K562 (cell line): Measurements from ENCODE around the gene ADIPOR2. TPM values are rescaled to one million over a fixed set of nuclear protein-coding genes. Genes with fewer than 3 reads are reported as not detected.

Experiments
- AFF4 ChIP-seq: sonication (generic); formaldehyde crosslinking; IDR thresholded peaks from 2 replicates; pipeline ENCODE4 v1.8.0; 2023; ENCODE audit warnings: mild to moderate bottlenecking, missing genetic modification reagents
- CBX8 ChIP-seq: fragments of 200-600 bp; sonication (generic); IDR thresholded peaks from 2 replicates; pipeline ENCODE4 v1.6.1; 2012; ENCODE audit warnings: borderline replicate concordance, mixed run types, low read depth, mild to moderate bottlenecking, moderate library complexity, mixed read lengths, low read length, control low read depth, inconsistent platforms; ENCODE audit not compliant: poor library complexity, severe bottlenecking; ENCODE audit errors: extremely low read depth
- EGR1 ChIP-seq: fragments of 450-650 bp; conservative IDR thresholded peaks from 2 replicates; pipeline ENCODE4 v1.6.1; 2017; ENCODE audit warnings: mild to moderate bottlenecking
- KLF6 ChIP-seq: fragments of 250-450 bp; sonication (Bioruptor Pico); IDR thresholded peaks from 2 replicates; pipeline ENCODE4 v1.4.0; 2020; ENCODE audit warnings: mild to moderate bottlenecking, moderate library complexity, borderline replicate concordance
- NCOA6 ChIP-seq: fragments of 450-650 bp; IDR thresholded peaks from 2 replicates; pipeline ENCODE4 v1.6.1; 2017; ENCODE audit warnings: mild to moderate bottlenecking
- POU5F1 ChIP-seq: fragments of 150-350 bp; IDR thresholded peaks from 2 replicates; pipeline ENCODE4 v1.6.1; 2014; ENCODE audit warnings: borderline replicate concordance, low read length, low read depth, mild to moderate bottlenecking; ENCODE audit not compliant: partially characterized antibody
- RAD51 ChIP-seq: fragments of 450-650 bp; IDR thresholded peaks from 2 replicates; pipeline ENCODE4 v1.7.1; 2016; ENCODE audit warnings: low read depth, mild to moderate bottlenecking, borderline replicate concordance
- SNAPC5 ChIP-seq: fragments of 250-450 bp; sonication (Bioruptor Pico); IDR thresholded peaks from 2 replicates; pipeline ENCODE4 v1.8.0; 2021; ENCODE audit warnings: moderate library complexity, mild to moderate bottlenecking, inconsistent platforms
- ZC3H8 ChIP-seq: fragments of 450-650 bp; IDR thresholded peaks from 2 replicates; pipeline ENCODE4 v1.6.1; 2017
- ZNF280B ChIP-seq: fragments of 250-450 bp; sonication (Bioruptor Pico); IDR thresholded peaks from 2 replicates; pipeline ENCODE4 v1.5.1; 2021; ENCODE audit warnings: mild to moderate bottlenecking
- polyA plus RNA-seq, 8 experiments: library from polyadenylated mRNA; depleted of rRNA in 4 of 8; stranded (reverse) in 5 of 8; unstranded in 3 of 8; fragments of >200 nt; fragmentation: Nextera tagmentation in 2 of 8; fragmentation: Illumina TruSeq in 1 of 8; extraction: Ambion mirVana in 2 of 8; extraction: Trizol in 1 of 8; gene quantifications; 2 replicates each; pipeline versions ENCODE4 v1.2.1 to v1.2.3, GENCODE V29; 2011 to 2014; ENCODE audit warnings: inconsistent platforms in 1 of 8, missing spikeins in 1 of 8
- total RNA-seq, 7 experiments: library from RNA; depleted of rRNA in 6 of 7; stranded (reverse); fragments of >200 nt in 6 of 7; fragmentation: Illumina TruSeq in 2 of 7; extraction: Trizol in 2 of 7; gene quantifications; 2 replicates each; pipeline versions ENCODE4 v1.2.1 to v1.2.3, GENCODE V29; 2011 to 2021; ENCODE audit warnings: low replicate concordance in 1 of 7
- TF ChIP-seq, protein P1 (sequence below): fragments of 250-450 bp; sonication (Bioruptor Pico); IDR thresholded peaks from 2 replicates; pipeline ENCODE4 v1.5.0; 2021

ADIPOR2 gene
- total and polyA plus RNA-seq, 9 of the 15 experiments (the other 6 are each of a cell fraction or from before 2014, with no cell fraction given) = 10.9 to 63.5 (median 46.0) TPM

- no peak for TF ChIP-seq AFF4
- TF ChIP-seq RAD51 = no peak
- TF ChIP-seq, protein P1, sequence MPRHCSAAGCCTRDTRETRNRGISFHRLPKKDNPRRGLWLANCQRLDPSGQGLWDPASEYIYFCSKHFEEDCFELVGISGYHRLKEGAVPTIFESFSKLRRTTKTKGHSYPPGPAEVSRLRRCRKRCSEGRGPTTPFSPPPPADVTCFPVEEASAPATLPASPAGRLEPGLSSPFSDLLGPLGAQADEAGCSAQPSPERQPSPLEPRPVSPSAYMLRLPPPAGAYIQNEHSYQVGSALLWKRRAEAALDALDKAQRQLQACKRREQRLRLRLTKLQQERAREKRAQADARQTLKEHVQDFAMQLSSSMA (CRISPR knock-in tag) = no peak
- TF ChIP-seq NCOA6 = no peak
- no peak for TF ChIP-seq ZC3H8
- TF ChIP-seq EGR1 = no peak
- no peak for TF ChIP-seq KLF6
- no peak for TF ChIP-seq POU5F1
- TF ChIP-seq ZNF280B (CRISPR knock-in tag) = no peak
- TF ChIP-seq CBX8 = no peak
- TF ChIP-seq SNAPC5 = no peak
These were observed 43.6 kb upstream of the ADIPOR2 start (continued) for GRCh38 chr12:1647285-1647669.
